NT2/D1 (cell line): ENCODE results near the gene ADCY9.

Experiments used
- SUZ12 ChIP-seq: IDR thresholded peaks from 2 replicates; pipeline ENCODE4 v1.6.1; 2011; ENCODE audit not compliant: insufficient read length, insufficient read depth; ENCODE audit errors: extremely low read depth
- YY1 ChIP-seq: IDR thresholded peaks from 2 replicates; pipeline ENCODE4 v1.6.1; 2011; ENCODE audit not compliant: insufficient read length, insufficient read depth
- ZNF274 ChIP-seq: IDR thresholded peaks from 2 replicates; pipeline ENCODE4 v1.6.1; 2011; ENCODE audit warnings: mild to moderate bottlenecking, low read depth, low read length

DNA sequence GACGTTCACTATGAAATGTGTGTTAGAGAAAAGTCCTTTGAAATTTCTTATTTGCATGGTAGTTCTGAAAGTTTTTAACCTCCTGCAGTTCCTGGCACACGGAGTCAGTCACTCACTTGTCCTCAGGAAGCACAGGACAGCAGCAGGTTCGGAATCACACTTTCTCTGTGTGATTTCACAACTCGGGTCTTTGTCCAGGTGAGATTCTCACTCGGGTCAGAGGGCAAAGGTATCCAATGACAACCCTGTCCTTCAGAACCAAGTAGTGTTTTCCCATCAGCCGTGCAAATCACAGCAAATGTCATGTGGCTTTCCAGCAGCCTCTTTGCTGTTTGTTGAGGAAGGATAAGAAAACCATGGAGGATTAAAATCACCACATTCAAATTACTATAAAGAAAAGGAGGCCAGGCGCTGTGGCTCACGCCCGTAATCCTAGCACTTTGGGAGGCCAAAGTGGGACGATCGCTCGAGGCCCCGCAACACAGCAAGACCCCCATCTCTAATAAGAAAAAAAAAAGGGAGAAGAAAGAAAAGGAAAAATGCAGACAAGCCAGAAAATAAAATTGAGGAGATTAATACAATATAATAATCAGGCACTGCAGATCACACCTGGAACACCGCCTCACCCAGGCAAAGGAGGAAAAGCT, 22.0 kb downstream of the ADCY9 start:
- TF ChIP-seq ZNF274 (no peak), YY1 (no peak), SUZ12 (no peak)
